GM10266 (cell line): ENCODE data around the gene DNA2.

Experiments
- DNase-seq: peaks from one replicate; pipeline ENCODE4 v3.0.0; 2012; ENCODE audit errors: extremely low spot score
- CTCF ChIP-seq: IDR thresholded peaks from 2 replicates; pipeline ENCODE4 v1.5.1; 2012; ENCODE audit warnings: mild to moderate bottlenecking, low read depth; ENCODE audit not compliant: control insufficient read depth, insufficient read depth; ENCODE audit errors: missing control alignments

DNA2 gene

GRCh38 chr10:68419376-68419775 lies 52.4 kb downstream of the DNA2 start:
- no peak for DNase-seq

GRCh38 chr10:68408898-68409518 lies 62.8 kb downstream of the DNA2 start:
- DNase-seq, result no peak
- TF ChIP-seq CTCF, result no peak

More at GRCh38 chr10:68419376-68419775, 52.4 kb downstream of the DNA2 start:
- no peak for TF ChIP-seq CTCF

GRCh38 chr10:68406815-68407548 lies 64.8 kb downstream of the DNA2 start, which contains the start of gene RUFY2:
TSS of gene RUFY2 (minus strand) at chr10:68407277. CDS start at chr10:68407189, 88 bp downstream.
- TF ChIP-seq CTCF, result peak; percentile 90
- DNase-seq, result peak; percentile 94

GRCh38 chr10:68406111-68406814 lies 65.5 kb downstream of the DNA2 start:
- DNase-seq, result peak; percentile 81
- TF ChIP-seq CTCF, result no peak

- TF ChIP-seq CTCF, result no peak
- no peak for DNase-seq
These were observed 68.1 kb downstream of the DNA2 start for GRCh38 chr10:68403701-68404100.

GRCh38 chr10:68402276-68402675 lies 69.5 kb downstream of the DNA2 start:
- no peak for DNase-seq

More at GRCh38 chr10:68402276-68402675, 69.5 kb downstream of the DNA2 start:
- TF ChIP-seq CTCF, result no peak
